Stomach (tissue), 9 donors: Measurements from ENCODE around the gene MLLT10. TPM values are rescaled to one million over a fixed set of nuclear protein-coding genes. Genes with fewer than 3 reads are reported as not detected.

Experiments used
- DNase-seq, 2 donors: peaks; one replicate each; pipeline versions ENCODE4 v3.0.0 to v3.0.0-alpha.2; 2013 to 2019
- H3K27ac ChIP-seq, 5 donors: fragments of 200-600 bp in 4 of 5; sonication (generic) in 4 of 5; one replicate each; pipeline ENCODE4 v1.5.1; 2013 to 2019; ENCODE audit warnings: mild to moderate bottlenecking in 1 of 5, moderate library complexity in 1 of 5
- H3K27me3 ChIP-seq, 3 donors: fragments of 200-600 bp; sonication (generic); one replicate each; pipeline ENCODE4 v1.5.1; 2017 to 2019; ENCODE audit warnings: mixed run types in 1 of 3
- H3K36me3 ChIP-seq, 4 donors: fragments of 200-600 bp; sonication (generic); 1 replicate in 3 of 4; 2 replicates in 1 of 4; pipeline ENCODE4 v1.5.1; 2016 to 2019
- H3K4me1 ChIP-seq, 4 donors: fragments of 200-600 bp; sonication (generic); one replicate each; pipeline ENCODE4 v1.5.1; 2016 to 2019
- H3K4me3 ChIP-seq, 4 donors: fragments of 200-600 bp; sonication (generic) in 3 of 4; one replicate each; pipeline ENCODE4 v1.5.1; 2016 to 2019; ENCODE audit warnings: mild to moderate bottlenecking in 1 of 4
- H3K9me3 ChIP-seq, 4 donors: fragments of 200-600 bp; sonication (generic); one replicate each; pipeline ENCODE4 v1.5.1; 2016 to 2019
- EP300 ChIP-seq: sonication (generic); formaldehyde crosslinking; IDR thresholded peaks from one replicate; pipeline ENCODE4 v1.6.1; 2017; ENCODE audit warnings: antibody characterized with exemption
- POLR2A ChIP-seq, 4 donors: fragments of 450-650 bp; IDR thresholded peaks; one replicate each; pipeline ENCODE4 v1.6.1; 2016; ENCODE audit warnings: antibody characterized with exemption in 4 of 4, control low read depth in 2 of 4, mild to moderate bottlenecking in 1 of 4, moderate library complexity in 1 of 4
- POLR2AphosphoS5 ChIP-seq, 3 donors: sonication (generic); formaldehyde crosslinking; IDR thresholded peaks; one replicate each; pipeline ENCODE4 v1.6.1; 2016; ENCODE audit warnings: antibody characterized with exemption in 3 of 3
- WGBS, 5 donors: extraction: QIAGEN DNeasy Blood & Tissue Kit in 3 of 5; methylation state at CpG; one replicate each; pipeline versions ENCODE4 v1.1.5 to v1.1.7; 2013 to 2018; 5-methylcytosine and 5-hydroxymethylcytosine counted together
- intact Hi-C: fragments of 100-400 bp; cut with DNase I; formaldehyde crosslinking; loops from one replicate; pipeline ENCODE4 v1.15.1; 2023; ENCODE audit warnings: low total_unique reads
- polyA plus RNA-seq, 3 donors: library from polyadenylated mRNA; stranded (reverse); fragments of 200-250 nt; gene quantifications; one replicate each; pipeline ENCODE4 v1.2.3, GENCODE V29; 2013
- total RNA-seq, 5 donors: library from RNA; depleted of rRNA; stranded (reverse); fragments of >200 nt; gene quantifications; one replicate each; pipeline versions ENCODE4 v1.1.0 to v1.2.3, GENCODE V29; 2014 to 2016
- TF ChIP-seq, protein P1 (sequence below), 7 experiments: fragments of 450-650 bp in 4 of 7; fragments of 200-600 bp in 3 of 7; sonication (generic) in 3 of 7; IDR thresholded peaks; one replicate each; pipeline ENCODE4 v1.5.1; 2016 to 2019; ENCODE audit warnings: antibody characterized with exemption in 7 of 7, control low read depth in 2 of 7, mild to moderate bottlenecking in 1 of 7
- donor health status: healthy with polysubstance abuse.
- donor health status: Bipolar disorder and iron deficiency.
- donor health status: healthy.

MLLT10 gene
- total and polyA plus RNA-seq, 8 donors: 12.8 to 76.9 (median 23.8) TPM

- no peaks in the 10 kb centered on the region for H3K27me3 ChIP-seq
- H3K36me3 ChIP-seq: peaks cover 0 to 23% (median 13%) of the 10 kb centered on the region in 4 donors
- DNase-seq: no peak
- H3K4me3 ChIP-seq: no peak overlapping the region
- TF ChIP-seq POLR2A (IDR thresholded peaks at IDR 0.05) (no peak), POLR2AphosphoS5 (IDR thresholded peaks at IDR 0.05) (no peak), EP300 (no peak)
- TF ChIP-seq, protein P1, sequence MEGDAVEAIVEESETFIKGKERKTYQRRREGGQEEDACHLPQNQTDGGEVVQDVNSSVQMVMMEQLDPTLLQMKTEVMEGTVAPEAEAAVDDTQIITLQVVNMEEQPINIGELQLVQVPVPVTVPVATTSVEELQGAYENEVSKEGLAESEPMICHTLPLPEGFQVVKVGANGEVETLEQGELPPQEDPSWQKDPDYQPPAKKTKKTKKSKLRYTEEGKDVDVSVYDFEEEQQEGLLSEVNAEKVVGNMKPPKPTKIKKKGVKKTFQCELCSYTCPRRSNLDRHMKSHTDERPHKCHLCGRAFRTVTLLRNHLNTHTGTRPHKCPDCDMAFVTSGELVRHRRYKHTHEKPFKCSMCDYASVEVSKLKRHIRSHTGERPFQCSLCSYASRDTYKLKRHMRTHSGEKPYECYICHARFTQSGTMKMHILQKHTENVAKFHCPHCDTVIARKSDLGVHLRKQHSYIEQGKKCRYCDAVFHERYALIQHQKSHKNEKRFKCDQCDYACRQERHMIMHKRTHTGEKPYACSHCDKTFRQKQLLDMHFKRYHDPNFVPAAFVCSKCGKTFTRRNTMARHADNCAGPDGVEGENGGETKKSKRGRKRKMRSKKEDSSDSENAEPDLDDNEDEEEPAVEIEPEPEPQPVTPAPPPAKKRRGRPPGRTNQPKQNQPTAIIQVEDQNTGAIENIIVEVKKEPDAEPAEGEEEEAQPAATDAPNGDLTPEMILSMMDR (IDR thresholded peaks at IDR 0.05): no peak
- no peak overlapping the region for H3K27ac ChIP-seq
- intact Hi-C loops: no loop called here
- H3K4me1 ChIP-seq: peaks cover 0 to 11% (median 2%) of the 10 kb centered on the region in 4 donors
- H3K9me3 ChIP-seq: no peaks in the 10 kb centered on the region
- 19 to 44% (median 33%) methylated on average over 3 of the region's 3 CpGs for WGBS, 5 donors
Measured at GRCh38 chr10:21749788-21750187, 215.8 kb downstream of the MLLT10 start.

DNA sequence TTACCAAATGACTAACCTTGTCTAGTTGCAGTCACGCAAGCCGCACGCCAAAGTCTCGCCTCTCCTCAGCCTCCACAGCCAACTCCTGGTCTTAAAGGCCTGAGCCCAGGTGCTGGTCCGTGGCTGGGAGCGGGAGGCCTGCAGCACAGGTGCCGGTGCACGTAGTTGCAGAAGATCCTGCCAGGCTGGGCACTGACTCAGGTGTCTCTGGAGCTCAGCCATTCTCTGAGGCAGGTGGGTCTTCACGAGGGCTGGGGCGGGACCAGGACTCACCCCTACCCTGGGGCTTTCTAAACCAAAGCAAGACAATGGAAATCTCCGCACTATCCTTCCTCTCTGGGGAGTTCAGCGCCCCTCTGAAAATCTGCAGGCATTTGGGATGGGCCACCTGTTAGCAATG lies 216.4 kb downstream of the MLLT10 start:
- H3K27me3 ChIP-seq: no peaks in the 10 kb centered on the region
- H3K4me1 ChIP-seq: peaks cover 0 to 11% (median 2%) of the 10 kb centered on the region in 4 donors
- WGBS, 5 donors: 84 to 91% (median 90%) methylated on average over 12 of the region's 12 CpGs
- H3K36me3 ChIP-seq: peaks cover 0 to 24% (median 16%) of the 10 kb centered on the region in 4 donors
- no peak for TF ChIP-seq EP300
- TF ChIP-seq POLR2A (IDR thresholded peaks at IDR 0.05): no peak
- TF ChIP-seq, protein P1 (IDR thresholded peaks at IDR 0.05): no peak
- TF ChIP-seq POLR2AphosphoS5 (IDR thresholded peaks at IDR 0.05): no peak
- DNase-seq: no peak
- intact Hi-C loops: no loop called here
- no peak overlapping the region for H3K27ac ChIP-seq
- no peaks in the 10 kb centered on the region for H3K9me3 ChIP-seq
- no peak overlapping the region for H3K4me3 ChIP-seq

- H3K4me3 ChIP-seq: no peak overlapping the region
- DNase-seq: no peak
- peaks cover 0 to 11% (median 2%) of the 10 kb centered on the region in 4 donors for H3K4me1 ChIP-seq
- TF ChIP-seq, protein P1 (IDR thresholded peaks at IDR 0.05): no peak
- no peak for TF ChIP-seq EP300
- no peak for TF ChIP-seq POLR2AphosphoS5 (IDR thresholded peaks at IDR 0.05)
- no peak for TF ChIP-seq POLR2A (IDR thresholded peaks at IDR 0.05)
- no peak overlapping the region for H3K27ac ChIP-seq
- no peaks in the 10 kb centered on the region for H3K27me3 ChIP-seq
- H3K9me3 ChIP-seq: no peaks in the 10 kb centered on the region
- peaks cover 0 to 37% (median 24%) of the 10 kb centered on the region in 4 donors for H3K36me3 ChIP-seq
- WGBS, 5 donors: 64 to 81% (median 70%) methylated on average over 23 to 26 of the region's 26 CpGs
- intact Hi-C loops: no loop called here
Measured at GRCh38 chr10:21751341-21752310, 217.6 kb downstream of the MLLT10 start.

DNA sequence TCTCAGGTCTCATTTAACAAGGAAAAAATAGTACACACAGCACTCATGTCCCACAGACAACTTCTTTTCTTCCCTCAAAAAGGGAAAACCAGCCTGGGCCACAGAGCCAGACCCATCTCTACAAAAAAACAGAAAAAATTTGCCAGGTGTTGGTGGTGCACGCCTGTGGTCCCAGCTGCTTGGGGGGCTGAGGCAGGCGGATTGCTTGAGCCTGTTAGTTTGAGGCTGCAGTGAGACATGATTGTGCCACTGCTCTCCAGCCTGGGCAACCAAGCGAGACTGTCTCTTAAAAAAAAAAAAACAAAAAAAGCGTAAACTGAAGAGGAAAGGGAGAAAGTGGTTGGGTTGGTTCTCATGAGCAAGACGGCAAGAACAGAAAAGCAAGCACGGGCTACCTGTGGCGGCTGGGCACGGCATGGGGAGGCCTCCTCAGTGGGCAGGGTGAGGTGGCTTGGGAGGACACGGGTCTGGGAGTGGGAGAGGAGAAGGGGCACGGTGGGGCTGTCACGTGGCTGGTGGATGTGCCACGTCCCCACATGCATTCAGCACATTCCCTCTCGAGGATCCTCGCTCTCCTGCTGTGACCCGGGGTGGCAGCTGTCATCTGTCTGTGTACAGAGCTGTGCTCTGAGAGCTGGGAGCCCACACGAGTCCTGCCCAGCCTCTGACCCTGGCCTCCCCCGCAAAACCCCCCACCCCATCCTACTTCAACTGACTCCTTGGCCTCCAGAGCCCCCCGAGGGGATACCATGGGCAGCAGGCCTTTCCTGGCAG lies 219.7 kb downstream of the MLLT10 start:
- 89 to 94% (median 92%) methylated on average over 18 of the region's 18 CpGs for WGBS, 5 donors
- TF ChIP-seq POLR2AphosphoS5 (IDR thresholded peaks at IDR 0.05) (no peak), EP300 (no peak), POLR2A (IDR thresholded peaks at IDR 0.05) (no peak)
- TF ChIP-seq, protein P1 (IDR thresholded peaks at IDR 0.05): no peak
- intact Hi-C loops: no loop called here
- DNase-seq: no peak
- Histone ChIP-seq H3K27ac (no peak overlapping the region), H3K4me3 (no peak overlapping the region), H3K9me3 (no peaks in the 10 kb centered on the region), H3K4me1 (peaks cover 0 to 11% (median 2%) of the 10 kb centered on the region in 4 donors), H3K27me3 (no peaks in the 10 kb centered on the region), H3K36me3 (peaks cover 0 to 52% (median 44%) of the 10 kb centered on the region in 4 donors)
